ENCODE results near the gene LIN37. TPM values are rescaled to one million over a fixed set of nuclear protein-coding genes. Genes with fewer than 3 reads are reported as not detected.

LIN37 gene
- total and polyA plus RNA-seq, 2 of the 13 experiments (the other 11 are each of a cell fraction or from before 2014, with no cell fraction given): 6.3 to 8.7 TPM

- TF ChIP-seq ZNF318 (CRISPR knock-in tag; IDR thresholded peaks at IDR 0.05) (no peak), GFI1 (CRISPR knock-in tag; IDR thresholded peaks at IDR 0.05; ENCODE audit: borderline replicate concordance) (no peak), SIN3B (IDR thresholded peaks at IDR 0.05; ENCODE audit: low read length) (no peak), UBTF (CRISPR knock-in tag; IDR thresholded peaks at IDR 0.05) (peak; percentile 76), ZNF784 (CRISPR knock-in tag; IDR thresholded peaks at IDR 0.05; ENCODE audit: borderline replicate concordance) (peak; percentile 17; the same call in 1 of the 2 replicates), GABPB1 (CRISPR knock-in tag; IDR thresholded peaks at IDR 0.05) (peak; percentile 57), TBX2 (CRISPR knock-in tag; IDR thresholded peaks at IDR 0.05; ENCODE audit: borderline replicate concordance) (peak; percentile 38; the same call in 1 of the 2 replicates), SRY (CRISPR knock-in tag; IDR thresholded peaks at IDR 0.05) (0 out of 2 replicates have a peak, but pooled peaks have one; percentile 27), ZNF326 (CRISPR knock-in tag; IDR thresholded peaks at IDR 0.05; ENCODE audit: borderline replicate concordance) (no peak), SUZ12 (IDR thresholded peaks at IDR 0.05; ENCODE audit: low read depth, low read length) (no peak), SAP130 (CRISPR knock-in tag; IDR thresholded peaks at IDR 0.05; ENCODE audit: low read depth) (0 out of 2 replicates have a peak, but pooled peaks have one; percentile 11)
- TF ChIP-seq, protein P1, sequence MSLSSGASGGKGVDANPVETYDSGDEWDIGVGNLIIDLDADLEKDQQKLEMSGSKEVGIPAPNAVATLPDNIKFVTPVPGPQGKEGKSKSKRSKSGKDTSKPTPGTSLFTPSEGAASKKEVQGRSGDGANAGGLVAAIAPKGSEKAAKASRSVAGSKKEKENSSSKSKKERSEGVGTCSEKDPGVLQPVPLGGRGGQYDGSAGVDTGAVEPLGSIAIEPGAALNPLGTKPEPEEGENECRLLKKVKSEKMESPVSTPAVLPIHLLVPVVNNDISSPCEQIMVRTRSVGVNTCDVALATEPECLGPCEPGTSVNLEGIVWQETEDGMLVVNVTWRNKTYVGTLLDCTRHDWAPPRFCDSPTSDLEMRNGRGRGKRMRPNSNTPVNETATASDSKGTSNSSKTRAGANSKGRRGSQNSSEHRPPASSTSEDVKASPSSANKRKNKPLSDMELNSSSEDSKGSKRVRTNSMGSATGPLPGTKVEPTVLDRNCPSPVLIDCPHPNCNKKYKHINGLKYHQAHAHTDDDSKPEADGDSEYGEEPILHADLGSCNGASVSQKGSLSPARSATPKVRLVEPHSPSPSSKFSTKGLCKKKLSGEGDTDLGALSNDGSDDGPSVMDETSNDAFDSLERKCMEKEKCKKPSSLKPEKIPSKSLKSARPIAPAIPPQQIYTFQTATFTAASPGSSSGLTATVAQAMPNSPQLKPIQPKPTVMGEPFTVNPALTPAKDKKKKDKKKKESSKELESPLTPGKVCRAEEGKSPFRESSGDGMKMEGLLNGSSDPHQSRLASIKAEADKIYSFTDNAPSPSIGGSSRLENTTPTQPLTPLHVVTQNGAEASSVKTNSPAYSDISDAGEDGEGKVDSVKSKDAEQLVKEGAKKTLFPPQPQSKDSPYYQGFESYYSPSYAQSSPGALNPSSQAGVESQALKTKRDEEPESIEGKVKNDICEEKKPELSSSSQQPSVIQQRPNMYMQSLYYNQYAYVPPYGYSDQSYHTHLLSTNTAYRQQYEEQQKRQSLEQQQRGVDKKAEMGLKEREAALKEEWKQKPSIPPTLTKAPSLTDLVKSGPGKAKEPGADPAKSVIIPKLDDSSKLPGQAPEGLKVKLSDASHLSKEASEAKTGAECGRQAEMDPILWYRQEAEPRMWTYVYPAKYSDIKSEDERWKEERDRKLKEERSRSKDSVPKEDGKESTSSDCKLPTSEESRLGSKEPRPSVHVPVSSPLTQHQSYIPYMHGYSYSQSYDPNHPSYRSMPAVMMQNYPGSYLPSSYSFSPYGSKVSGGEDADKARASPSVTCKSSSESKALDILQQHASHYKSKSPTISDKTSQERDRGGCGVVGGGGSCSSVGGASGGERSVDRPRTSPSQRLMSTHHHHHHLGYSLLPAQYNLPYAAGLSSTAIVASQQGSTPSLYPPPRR (CRISPR knock-in tag; IDR thresholded peaks at IDR 0.05; ENCODE audit: borderline replicate concordance): no peak
These were observed 29.9 kb upstream of the LIN37 start (continued) for GRCh38 chr19:35718345-35719041.
